Activated T-helper 9 cell treated with anti-CD3 and anti-CD28 coated beads, Interleukin-2, amount 50 U/mL, for 16 hours (primary cell): ENCODE data around the gene SHISA7.

Source experiments
- DNase-seq: peaks from one replicate; pipeline ENCODE4 v3.0.0-alpha.2; 2020; ENCODE audit warnings: low read depth

Gene SHISA7

GRCh38 chr19:55482156-55482961 lies 39.3 kb upstream of the SHISA7 start:
- DNase-seq: no peak

- no peak for DNase-seq
Observed at GRCh38 chr19:55481794-55482155, 38.7 kb upstream of the SHISA7 start.

GRCh38 chr19:55481148-55481793 lies 38.2 kb upstream of the SHISA7 start:
- no peak for DNase-seq

- no peak for DNase-seq
Observed at GRCh38 chr19:55479451-55480230, 36.5 kb upstream of the SHISA7 start.

GRCh38 chr19:55479045-55479444 lies 35.9 kb upstream of the SHISA7 start:
- no peak for DNase-seq

GRCh38 chr19:55478364-55478763 lies 35.3 kb upstream of the SHISA7 start:
- no peak for DNase-seq

GRCh38 chr19:55477905-55478304 lies 34.8 kb upstream of the SHISA7 start:
- DNase-seq: no peak

- peak; percentile 97 for DNase-seq
Observed at GRCh38 chr19:55476100-55476775, 33.1 kb upstream of the SHISA7 start, which contains the start of gene ZNF628. ZNF628 (plus strand) TSS chr19:55476617; CDS start chr19:55479911, 3,294 bp downstream.

GRCh38 chr19:55474269-55475265 lies 31.5 kb upstream of the SHISA7 start:
- no peak for DNase-seq

- no peak for DNase-seq
Observed at GRCh38 chr19:55473225-55474012, 30.3 kb upstream of the SHISA7 start.

GRCh38 chr19:55472463-55472862 lies 29.4 kb upstream of the SHISA7 start:
- no peak for DNase-seq

GRCh38 chr19:55471266-55471665 lies 28.2 kb upstream of the SHISA7 start:
- no peak for DNase-seq

GRCh38 chr19:55468054-55468393 lies 24.9 kb upstream of the SHISA7 start:
- DNase-seq: no peak

GRCh38 chr19:55467236-55468053 lies 24.3 kb upstream of the SHISA7 start:
- peak; percentile 61 for DNase-seq

GRCh38 chr19:55466241-55466614 lies 23.1 kb upstream of the SHISA7 start:
- DNase-seq: no peak

- no peak for DNase-seq
Observed at GRCh38 chr19:55465460-55466240, 22.6 kb upstream of the SHISA7 start.

GRCh38 chr19:55464662-55465054 lies 21.6 kb upstream of the SHISA7 start, which contains the start of gene C19orf85:
C19orf85 (minus strand) TSS chr19:55464751; CDS start chr19:55464554, 197 bp downstream.
- DNase-seq: no peak

GRCh38 chr19:55464039-55464661 lies 21.1 kb upstream of the SHISA7 start:
- DNase-seq: no peak
